Endothelial cell of umbilical vein (primary cell): Measurements from ENCODE around the gene CENPP. TPM values are rescaled to one million over a fixed set of nuclear protein-coding genes. Genes with fewer than 3 reads are reported as not detected.
A peak's percentile ranks its signal among the peaks of the same experiment; 100 is the strongest.
"Not testable (repeated sequence)": the region's sequence is repeated elsewhere in the genome, so short reads cannot be mapped to it uniquely, and the experiment has no call there.

Source experiments
- BruUV-seq: library from RNA; stranded (reverse); fragments of 400-500 nt; replicated peaks from 2 replicates; lab custom pipeline; 2021; lab: Mats Ljungman, UMichigan
- CTCF ChIA-PET: fragments of 300-600, 350-600 bp; sonication (Branson Sonifier 250); formaldehyde crosslinking; loops from one replicate; lab custom pipeline; 2021; ENCODE audit warnings: antibody characterized with exemption, inconsistent platforms; lab: Charles Lee
- POLR2A ChIA-PET: fragments of 300-600, 350-600 bp; sonication (Branson Sonifier 250); formaldehyde crosslinking; loops from one replicate; lab custom pipeline; 2021; ENCODE audit warnings: antibody characterized with exemption, inconsistent platforms; lab: Charles Lee
- DNase-seq: peaks from one replicate; pipeline ENCODE4 v3.0.0-alpha.2; 2011; ENCODE audit warnings: low read depth, low spot score
- FAIRE-seq: peaks from 2 replicates; lab custom pipeline; 2011; peaks lifted over from hg19 to GRCh38; lab: Jason Lieb, UNC
- H2AFZ ChIP-seq: 2 replicates; pipeline ENCODE4 v1.6.0; 2012; ENCODE audit warnings: low read depth, low read length, control low read depth, inconsistent platforms
- H3K27ac ChIP-seq: 2 replicates; pipeline ENCODE4 v1.5.1; 2011; ENCODE audit warnings: low read depth, mild to moderate bottlenecking, control low read depth, low read length, moderate library complexity; ENCODE audit not compliant: insufficient read depth
- H3K27me3 ChIP-seq, 2 experiments: 2 replicates each; pipeline versions ENCODE4 v1.6.0 to v1.6.1; 2011; ENCODE audit warnings: low read length in 2 of 2, mixed read lengths in 1 of 2; ENCODE audit not compliant: control insufficient read depth in 2 of 2, insufficient read depth in 2 of 2
- H3K36me3 ChIP-seq, 2 experiments: 2 replicates in 1 of 2; 3 replicates in 1 of 2; pipeline ENCODE4 v1.5.1; 2011; ENCODE audit warnings: low read length in 2 of 2, mild to moderate bottlenecking in 1 of 2, moderate library complexity in 1 of 2; ENCODE audit not compliant: control insufficient read depth in 2 of 2, insufficient read depth in 2 of 2; ENCODE audit errors: extremely low read depth in 1 of 2
- H3K4me1 ChIP-seq: 3 replicates; pipeline ENCODE4 v1.5.1; 2011; ENCODE audit warnings: mild to moderate bottlenecking, low read length; ENCODE audit not compliant: control insufficient read depth, insufficient read depth; ENCODE audit errors: extremely low read depth
- H3K4me2 ChIP-seq: 2 replicates; pipeline ENCODE4 v1.6.1; 2011; ENCODE audit warnings: low read length, control low read depth, mixed read lengths; ENCODE audit not compliant: insufficient read depth
- H3K4me3 ChIP-seq, 3 experiments: fragments of 200-600 bp in 1 of 3; sonication (generic), shearing (Covaris generic) in 1 of 3; replicated peaks in 1 of 3; 2 replicates each; pipeline ENCODE4 v1.5.1; 2011 to 2016; ENCODE audit warnings: control low read depth in 3 of 3, low read length in 3 of 3, mild to moderate bottlenecking in 2 of 3, inconsistent platforms in 1 of 3, low read depth in 1 of 3, moderate library complexity in 1 of 3; ENCODE audit not compliant: insufficient read depth in 1 of 3
- H3K79me2 ChIP-seq: 2 replicates; pipeline ENCODE4 v1.6.0; 2012; ENCODE audit warnings: low read length, inconsistent platforms; ENCODE audit not compliant: control insufficient read depth, insufficient read depth
- H3K9ac ChIP-seq: replicated peaks from 2 replicates; pipeline ENCODE3; 2011; ENCODE audit warnings: low read length, control low read depth; ENCODE audit not compliant: insufficient read depth; ENCODE audit errors: extremely low read depth
- H3K9me1 ChIP-seq: replicated peaks from 3 replicates; pipeline ENCODE4 v1.6.0; 2011; ENCODE audit warnings: mild to moderate bottlenecking, low read length; ENCODE audit not compliant: control insufficient read depth, insufficient read depth; ENCODE audit errors: extremely low read depth
- H3K9me3 ChIP-seq: replicated peaks from 2 replicates; pipeline ENCODE4 v1.5.1; 2012; ENCODE audit warnings: low read length, inconsistent platforms; ENCODE audit not compliant: control insufficient read depth, insufficient read depth
- H4K20me1 ChIP-seq: replicated peaks from 2 replicates; pipeline ENCODE3; 2011; ENCODE audit warnings: mild to moderate bottlenecking, low read length; ENCODE audit not compliant: control insufficient read depth, insufficient read depth; ENCODE audit errors: extremely low read depth
- CTCF ChIP-seq, 2 donors: IDR thresholded peaks; 1 replicate in 1 of 2; 2 replicates in 1 of 2; pipeline ENCODE4 v1.5.1; 2011; ENCODE audit warnings: low read length in 2 of 2, mild to moderate bottlenecking in 2 of 2, moderate library complexity in 2 of 2, control low read depth in 1 of 2, inconsistent platforms in 1 of 2, low read depth in 1 of 2; ENCODE audit not compliant: insufficient read depth in 1 of 2; ENCODE audit errors: extremely low read depth in 1 of 2
- EZH2 ChIP-seq: IDR thresholded peaks from 2 replicates; pipeline ENCODE4 v1.6.1; 2012; ENCODE audit warnings: borderline replicate concordance, low read depth, mild to moderate bottlenecking, moderate library complexity, low read length, inconsistent platforms; ENCODE audit not compliant: severe bottlenecking
- FOS ChIP-seq: IDR thresholded peaks from 2 replicates; pipeline ENCODE4 v1.6.1; 2011; ENCODE audit warnings: mild to moderate bottlenecking, low read length, moderate library complexity, borderline replicate concordance; ENCODE audit not compliant: insufficient read depth
- GATA2 ChIP-seq: IDR thresholded peaks from 2 replicates; pipeline ENCODE4 v1.7.0; 2011; ENCODE audit warnings: low read depth, mild to moderate bottlenecking, moderate library complexity, mixed read lengths, low read length; ENCODE audit not compliant: insufficient read length, insufficient read depth
- POLR2AphosphoS5 ChIP-seq: IDR thresholded peaks from 2 replicates; pipeline ENCODE4 v1.6.1; 2012; ENCODE audit warnings: low read depth, mild to moderate bottlenecking, control low read depth, low read length, moderate library complexity; ENCODE audit not compliant: insufficient read depth
- dilution Hi-C: fragments of 300-500 bp; cut with MboI; formaldehyde crosslinking; loops from one replicate; pipeline ENCODE4 v1.15.0; 2019; ENCODE audit warnings: low sequenced_read_pairs; ENCODE audit not compliant: extremely low pct_ligation_motif_present
- intact Hi-C: fragments of 100-400 bp; cut with micrococcal nuclease; formaldehyde crosslinking; loops from one replicate; pipeline ENCODE4 v1.10.0; 2022
- polyA plus RNA-seq, 4 experiments: library from polyadenylated mRNA; depleted of rRNA in 3 of 4; stranded (reverse) in 3 of 4; unstranded in 1 of 4; fragments of >200 nt; gene quantifications; 2 replicates each; pipeline versions ENCODE4 v1.2.1 to v1.2.3, GENCODE V29; 2011 to 2012; ENCODE audit warnings: missing spikeins in 1 of 4
- total RNA-seq: library from RNA; stranded (reverse); gene quantifications from 2 replicates; pipeline ENCODE4 v1.2.3, GENCODE V29; 2021
- TF ChIP-seq, protein P1 (sequence below): IDR thresholded peaks from 2 replicates; pipeline ENCODE4 v1.6.1; 2011; ENCODE audit not compliant: insufficient read depth, insufficient read length

Gene CENPP
- total and polyA plus RNA-seq, 2 donors (not counting 3 experiments of a cell fraction or from before 2014, with no cell fraction given): 1.2 to 12.0 TPM

DNA sequence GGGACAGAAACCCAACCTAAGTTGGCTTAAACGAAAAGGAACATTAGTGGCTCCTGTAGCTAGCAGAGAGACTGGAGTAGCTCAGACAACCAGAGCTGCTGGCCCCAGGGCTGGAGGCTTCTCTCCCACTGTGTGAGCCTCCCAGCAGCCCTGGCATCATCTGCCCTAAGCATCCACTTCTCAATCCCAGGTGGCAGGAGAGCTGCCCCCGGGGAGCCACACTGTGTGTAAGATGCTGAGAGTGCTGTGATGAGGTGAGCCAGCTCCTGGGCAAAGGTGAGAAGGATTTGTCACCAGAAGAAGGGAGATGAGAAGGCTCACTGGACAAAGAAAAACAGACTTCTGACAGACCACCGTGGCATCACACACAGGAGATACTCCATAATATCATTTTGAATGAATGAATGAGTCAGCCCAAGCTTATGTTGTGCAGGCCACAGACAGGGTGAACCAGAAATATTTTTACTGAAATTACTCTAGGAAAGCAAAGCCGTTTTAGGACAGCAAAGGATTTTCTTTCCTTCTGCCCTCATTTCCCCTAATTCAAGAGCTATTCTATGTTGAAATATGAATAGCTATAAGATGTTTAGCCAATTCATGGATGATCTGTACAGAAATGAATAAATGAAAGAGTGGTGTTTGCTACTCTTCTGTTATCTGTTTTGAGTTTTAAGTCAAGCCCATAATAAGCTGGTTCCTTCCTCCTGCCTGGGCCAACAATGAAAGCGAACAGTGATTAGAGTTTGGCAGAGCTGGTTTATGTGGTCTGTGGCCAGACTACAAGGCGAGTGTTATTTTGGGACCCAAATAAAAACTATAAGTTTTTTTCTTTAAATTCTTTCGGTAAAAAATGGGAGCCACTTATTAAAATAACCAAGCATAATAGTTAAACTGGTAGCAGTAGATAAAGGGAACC, 267.5 kb downstream of the CENPP start:
- no peak for TF ChIP-seq CTCF (IDR thresholded peaks at IDR 0.05; ENCODE audit: extremely low read depth in 1 of 2, insufficient read depth in 1 of 2, low read depth in 1 of 2, low read length in 2 of 2)
- no peak for TF ChIP-seq POLR2AphosphoS5
- TF ChIP-seq EZH2: no peak
- TF ChIP-seq FOS: no peak
- no peak for TF ChIP-seq GATA2
- TF ChIP-seq, protein P1, sequence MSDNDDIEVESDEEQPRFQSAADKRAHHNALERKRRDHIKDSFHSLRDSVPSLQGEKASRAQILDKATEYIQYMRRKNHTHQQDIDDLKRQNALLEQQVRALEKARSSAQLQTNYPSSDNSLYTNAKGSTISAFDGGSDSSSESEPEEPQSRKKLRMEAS: no peak
- no peak overlapping the region for H3K27ac ChIP-seq
- no peak overlapping the region for H3K9ac ChIP-seq
- intact Hi-C loops (no loop called here), dilution Hi-C loops (no loop called here)
- no peaks in the 10 kb centered on the region for H3K9me1 ChIP-seq
- BruUV-seq: no TSS peak
- FAIRE-seq (no peak), DNase-seq (peak; percentile 40)
- H3K9me3 ChIP-seq: no peaks in the 10 kb centered on the region
- H3K4me1 ChIP-seq: peaks cover 3% of the 10 kb centered on the region
- H3K36me3 ChIP-seq: no peaks in the 10 kb centered on the region
- H2AFZ ChIP-seq: no peak overlapping the region
- no peak overlapping the region for H3K4me3 ChIP-seq
- no peaks in the 10 kb centered on the region for H4K20me1 ChIP-seq
- ChIA-PET CTCF (interaction anchor here (1.1 to 1.4 kb wide), 2 partner anchors 12 to 26 kb away, joined by 3 to 5 read pairs; no protein-coding TSS in a partner anchor), POLR2A (no interaction called here)
- no peaks in the 10 kb centered on the region for H3K27me3 ChIP-seq
- H3K4me2 ChIP-seq: no peak overlapping the region
- H3K79me2 ChIP-seq: no peaks in the 10 kb centered on the region

- H3K9me1 ChIP-seq, intact Hi-C loops, H2AFZ ChIP-seq, dilution Hi-C loops, CTCF ChIA-PET, H3K9ac ChIP-seq, H3K4me2 ChIP-seq, H3K4me3 ChIP-seq, H3K9me3 ChIP-seq, BruUV-seq, H3K27me3 ChIP-seq, H3K27ac ChIP-seq, H3K4me1 ChIP-seq, H3K36me3 ChIP-seq, H3K79me2 ChIP-seq, H4K20me1 ChIP-seq, FAIRE-seq, DNase-seq, POLR2A ChIA-PET: not testable (repeated sequence)
These were observed 269.3 kb downstream of the CENPP start for GRCh38 chr9:92595075-92595474.
